Measurements from ENCODE around the gene PRRX2.

Gene PRRX2

DNA sequence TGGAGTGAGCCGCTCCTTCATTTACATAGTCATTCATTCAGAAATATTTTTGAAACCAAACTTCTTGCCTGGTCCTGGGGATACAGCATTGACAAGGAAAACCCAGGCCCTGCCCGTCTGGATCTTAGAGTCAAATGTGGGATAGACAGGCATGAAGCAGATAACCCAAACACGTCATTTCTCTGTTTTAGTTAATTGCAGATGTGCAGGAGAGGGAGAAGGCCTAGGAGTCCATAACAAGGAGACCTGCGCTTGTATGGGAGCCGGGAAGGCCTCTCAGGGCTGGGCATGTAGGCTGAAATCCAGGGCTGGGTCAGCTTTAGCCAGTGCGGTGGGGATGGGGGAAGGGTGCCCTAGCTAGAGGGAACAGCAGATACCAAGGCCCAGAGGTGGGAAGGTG lies 43.3 kb downstream of the PRRX2 start:
- DNase-seq (ENCODE audit: extremely low spot score): no peak
- ChIA-PET POLR2A (no interaction called here), CTCF (no interaction called here)
- no peak for TF ChIP-seq FOXM1 (IDR thresholded peaks at IDR 0.05; ENCODE audit: borderline replicate concordance)
- no peak for TF ChIP-seq TARDBP (IDR thresholded peaks at IDR 0.05)
- TF ChIP-seq LEF1 (IDR thresholded peaks at IDR 0.05; ENCODE audit: borderline replicate concordance): no peak

DNA sequence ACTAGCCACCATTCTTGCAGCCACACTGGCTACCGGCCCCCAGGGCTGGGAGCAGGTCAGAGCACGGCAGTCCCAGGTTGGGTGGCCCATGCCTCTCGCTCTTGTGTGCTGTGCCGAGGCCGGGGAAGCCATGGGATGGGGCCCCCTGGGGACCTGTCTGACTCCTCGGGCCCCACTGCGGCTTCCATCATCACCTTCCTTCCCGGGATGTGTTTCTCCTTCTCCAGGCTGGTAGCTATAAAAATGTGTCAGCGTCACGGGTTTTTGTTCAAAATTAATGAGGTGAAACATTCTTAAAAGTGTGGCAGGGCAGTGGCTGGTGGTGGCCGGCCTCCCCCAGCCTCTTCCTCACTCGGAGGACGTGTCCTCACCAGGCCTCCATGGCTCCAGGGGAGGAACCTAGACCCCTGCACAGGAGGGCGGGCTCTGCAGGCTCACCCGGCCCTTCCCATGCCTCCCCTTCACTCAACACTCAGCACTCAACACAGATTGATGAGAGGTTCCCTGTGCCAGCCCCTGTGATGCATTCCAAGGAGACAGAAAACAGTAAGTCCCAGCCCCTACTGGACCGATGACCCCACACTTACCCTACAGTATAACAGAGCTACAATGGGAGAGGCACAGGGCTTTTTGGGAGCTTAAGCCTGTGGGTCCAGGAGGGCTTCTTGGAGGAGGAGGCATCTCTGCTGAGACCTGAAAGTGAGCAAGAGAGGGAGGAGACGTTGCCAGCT lies 44.2 kb downstream of the PRRX2 start:
- ChIA-PET POLR2A (no interaction called here), CTCF (no interaction called here)
- DNase-seq (ENCODE audit: extremely low spot score): no peak
- no peak for TF ChIP-seq ZNF384 (IDR thresholded peaks at IDR 0.05)
- TF ChIP-seq FOXM1 (IDR thresholded peaks at IDR 0.05; ENCODE audit: borderline replicate concordance): no peak
- TF ChIP-seq HDGF (IDR thresholded peaks at IDR 0.05; ENCODE audit: borderline replicate concordance): no peak

DNA sequence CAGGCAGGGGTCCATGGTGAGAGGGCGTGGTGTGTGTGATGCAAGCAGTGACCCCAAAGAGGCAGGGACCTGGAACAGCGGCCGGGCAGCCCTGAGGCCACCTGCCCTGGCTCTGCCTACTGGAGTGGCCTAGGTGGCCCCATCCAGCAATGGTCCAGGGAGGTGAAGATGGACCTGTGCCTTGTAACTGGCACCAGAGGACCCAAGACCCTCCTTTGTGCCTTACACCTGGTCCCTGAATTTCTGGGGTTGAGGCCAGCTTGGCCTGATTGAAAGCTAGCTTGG lies 44.7 kb downstream of the PRRX2 start:
- DNase-seq (ENCODE audit: extremely low spot score): no peak
- ChIA-PET CTCF (no interaction called here), POLR2A (no interaction called here)
- TF ChIP-seq BHLHE40 (IDR thresholded peaks at IDR 0.05; ENCODE audit: borderline replicate concordance) (no peak), TARDBP (IDR thresholded peaks at IDR 0.05) (no peak), ARNT (IDR thresholded peaks at IDR 0.05) (no peak), FOXK2 (IDR thresholded peaks at IDR 0.05) (no peak), HDGF (IDR thresholded peaks at IDR 0.05; ENCODE audit: borderline replicate concordance) (no peak), ZNF384 (IDR thresholded peaks at IDR 0.05) (no peak)
- TF ChIP-seq, protein P1, sequence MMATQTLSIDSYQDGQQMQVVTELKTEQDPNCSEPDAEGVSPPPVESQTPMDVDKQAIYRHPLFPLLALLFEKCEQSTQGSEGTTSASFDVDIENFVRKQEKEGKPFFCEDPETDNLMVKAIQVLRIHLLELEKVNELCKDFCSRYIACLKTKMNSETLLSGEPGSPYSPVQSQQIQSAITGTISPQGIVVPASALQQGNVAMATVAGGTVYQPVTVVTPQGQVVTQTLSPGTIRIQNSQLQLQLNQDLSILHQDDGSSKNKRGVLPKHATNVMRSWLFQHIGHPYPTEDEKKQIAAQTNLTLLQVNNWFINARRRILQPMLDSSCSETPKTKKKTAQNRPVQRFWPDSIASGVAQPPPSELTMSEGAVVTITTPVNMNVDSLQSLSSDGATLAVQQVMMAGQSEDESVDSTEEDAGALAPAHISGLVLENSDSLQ (IDR thresholded peaks at IDR 0.05): no peak

DNA sequence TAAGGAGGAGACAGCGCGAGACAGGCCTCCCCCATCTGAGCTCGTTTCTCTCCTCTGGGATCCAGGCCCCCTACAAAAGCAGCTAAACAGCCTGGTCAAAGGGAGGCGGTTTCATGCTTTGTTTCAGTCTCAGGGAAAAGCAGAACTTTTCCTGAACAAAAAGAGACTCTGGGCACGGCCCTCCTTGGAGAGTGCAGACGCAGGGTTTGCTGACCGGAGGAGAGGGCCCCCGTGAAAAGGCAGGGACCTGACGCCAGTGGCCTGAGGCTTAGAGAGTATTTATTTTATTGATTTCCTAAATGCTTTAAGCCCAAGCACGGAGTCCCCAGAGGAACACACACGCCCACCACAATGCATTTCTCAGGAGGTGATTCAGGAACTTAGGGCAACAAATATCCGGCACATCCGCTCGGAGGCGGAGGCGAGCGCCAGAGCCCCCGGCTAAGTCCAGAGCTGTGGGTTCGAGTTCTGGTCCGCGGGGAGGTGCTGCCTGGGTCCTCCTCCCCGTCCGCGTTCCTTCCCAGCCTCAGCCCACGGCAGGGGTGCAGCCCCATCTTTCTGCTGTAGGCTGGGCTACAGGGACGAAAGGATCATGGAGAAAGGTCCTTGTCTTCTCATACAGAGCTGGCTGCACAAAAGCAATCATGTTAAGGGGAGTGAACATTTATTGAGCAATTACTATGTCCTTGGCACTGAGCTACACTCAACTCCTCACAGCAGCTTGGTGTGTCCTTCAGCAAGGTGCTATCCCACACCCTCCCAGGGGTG lies 47.4 kb downstream of the PRRX2 start:
- CTCF ChIA-PET: interaction anchor here (2.7 kb wide), 1 partner anchor 14 kb away, joined by 15 read pairs; no protein-coding TSS in a partner anchor
- TF ChIP-seq FOXA1 (IDR thresholded peaks at IDR 0.05) (no peak), ARNT (IDR thresholded peaks at IDR 0.05) (no peak), LEF1 (IDR thresholded peaks at IDR 0.05; ENCODE audit: borderline replicate concordance) (no peak)
- POLR2A ChIA-PET: interaction anchor here (2.1 to 3.5 kb wide), 2 partner anchors 9 to 16 kb away, joined by 10 to 16 read pairs; no protein-coding TSS in a partner anchor
- DNase-seq (ENCODE audit: extremely low spot score): no peak

DNA sequence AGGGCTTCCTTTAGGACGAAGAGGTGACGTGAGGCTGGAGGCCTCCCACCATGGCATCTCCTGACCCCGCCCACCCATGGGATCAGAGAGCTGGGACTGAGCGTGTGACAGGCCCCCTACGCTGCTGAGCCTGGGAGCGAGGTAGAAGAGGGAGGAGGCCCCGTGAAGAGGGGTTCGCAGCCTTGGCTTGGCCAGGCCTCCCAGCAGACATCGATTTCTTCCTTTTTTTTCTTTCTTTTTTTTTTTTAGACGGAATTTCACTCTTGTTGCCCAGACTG lies 47.9 kb downstream of the PRRX2 start:
- ChIA-PET CTCF (interaction anchor here (2.7 kb wide), 1 partner anchor 13 kb away, joined by 15 read pairs; no protein-coding TSS in a partner anchor), POLR2A (interaction anchor here (2.1 to 3.5 kb wide), 2 partner anchors 9 to 16 kb away, joined by 10 to 16 read pairs; no protein-coding TSS in a partner anchor)
- no peak for TF ChIP-seq FOXK2 (IDR thresholded peaks at IDR 0.05)
- TF ChIP-seq ZNF384 (IDR thresholded peaks at IDR 0.05): no peak
- TF ChIP-seq HDGF (IDR thresholded peaks at IDR 0.05; ENCODE audit: borderline replicate concordance): no peak
- no peak for TF ChIP-seq LEF1 (IDR thresholded peaks at IDR 0.05; ENCODE audit: borderline replicate concordance)
- no peak for TF ChIP-seq FOXM1 (IDR thresholded peaks at IDR 0.05; ENCODE audit: borderline replicate concordance)
- TF ChIP-seq ELF4 (IDR thresholded peaks at IDR 0.05): no peak
- TF ChIP-seq L3MBTL2 (conservative IDR thresholded peaks at IDR 0.05): no peak
- TF ChIP-seq SP1 (IDR thresholded peaks at IDR 0.05): no peak
- TF ChIP-seq BHLHE40 (IDR thresholded peaks at IDR 0.05; ENCODE audit: borderline replicate concordance): no peak
- TF ChIP-seq ARNT (IDR thresholded peaks at IDR 0.05): no peak
- TF ChIP-seq, protein P1 (IDR thresholded peaks at IDR 0.05): no peak
- DNase-seq (ENCODE audit: extremely low spot score): no peak

DNA sequence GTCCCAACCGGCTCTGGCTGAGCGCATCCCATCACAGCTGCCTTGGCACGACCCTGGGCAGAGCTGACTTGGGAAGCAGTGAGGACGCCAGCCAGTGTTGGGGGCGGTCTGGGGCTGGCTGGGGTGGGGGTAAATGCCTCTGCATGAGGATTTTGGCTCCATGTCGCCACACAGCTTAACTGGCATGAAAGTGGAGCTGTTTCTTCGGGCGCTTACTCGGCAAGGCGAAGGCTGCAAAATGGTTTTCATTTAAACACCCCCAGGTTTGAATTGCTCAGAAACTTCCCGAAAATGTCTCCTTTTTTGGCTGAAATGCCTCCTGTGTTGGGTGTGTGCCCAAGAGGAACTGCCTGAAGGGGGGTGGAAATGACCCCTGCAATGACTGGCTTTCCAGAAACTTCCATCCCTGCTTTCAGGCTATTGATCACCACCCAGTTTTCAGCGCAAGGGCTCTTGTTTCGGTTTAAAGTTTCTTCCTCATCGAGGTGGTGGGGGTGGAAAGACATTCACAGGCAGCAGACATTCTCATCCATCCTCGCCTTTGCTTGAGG lies 49.1 kb downstream of the PRRX2 start:
- TF ChIP-seq FOXK2 (IDR thresholded peaks at IDR 0.05) (no peak), FOXM1 (IDR thresholded peaks at IDR 0.05; ENCODE audit: borderline replicate concordance) (no peak), FOXA1 (IDR thresholded peaks at IDR 0.05) (no peak), TARDBP (IDR thresholded peaks at IDR 0.05) (no peak), SP1 (IDR thresholded peaks at IDR 0.05) (no peak), BHLHE40 (IDR thresholded peaks at IDR 0.05; ENCODE audit: borderline replicate concordance) (no peak), CTBP1 (IDR thresholded peaks at IDR 0.05; ENCODE audit: borderline replicate concordance) (no peak), LEF1 (IDR thresholded peaks at IDR 0.05; ENCODE audit: borderline replicate concordance) (no peak), L3MBTL2 (conservative IDR thresholded peaks at IDR 0.05) (no peak), SUZ12 (IDR thresholded peaks at IDR 0.05) (no peak), ZNF384 (IDR thresholded peaks at IDR 0.05) (no peak), ARNT (IDR thresholded peaks at IDR 0.05) (no peak), ELF4 (IDR thresholded peaks at IDR 0.05) (no peak), NFRKB (IDR thresholded peaks at IDR 0.05) (no peak), HDGF (IDR thresholded peaks at IDR 0.05; ENCODE audit: borderline replicate concordance) (no peak)
- TF ChIP-seq, protein P1 (IDR thresholded peaks at IDR 0.05): no peak
- no peak for DNase-seq (ENCODE audit: extremely low spot score)
- POLR2A ChIA-PET: interaction anchor here (3.5 kb wide), 1 partner anchor 17 kb away, joined by 16 read pairs; no protein-coding TSS in a partner anchor
- CTCF ChIA-PET: no interaction called here
